ENCODE data around the gene MTX1. TPM values are rescaled to one million over a fixed set of nuclear protein-coding genes. Genes with fewer than 3 reads are reported as not detected.
"Not testable (repeated sequence)": the region's sequence is repeated elsewhere in the genome, so short reads cannot be mapped to it uniquely, and the experiment has no call there.

The MTX1 gene
- total and polyA plus RNA-seq, 4 donors = 15.8 to 43.1 (median 38.0) TPM

DNA sequence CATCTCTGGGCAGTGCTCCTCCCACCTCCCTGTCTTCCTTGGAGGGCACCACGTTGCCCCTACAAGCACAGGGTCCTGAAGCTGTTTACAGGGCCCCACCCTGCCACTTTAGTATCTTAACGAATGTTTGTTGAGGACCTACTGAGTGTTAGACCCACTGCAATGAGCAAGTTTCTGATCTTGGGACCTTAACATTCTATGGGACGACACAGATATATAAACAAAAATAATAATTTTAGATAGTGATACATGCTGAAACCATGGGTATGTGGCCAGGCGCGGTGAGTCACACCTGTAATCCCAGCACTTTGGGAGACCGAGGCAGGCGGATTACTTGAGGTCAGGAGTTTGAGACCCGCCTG, 36.6 kb downstream of the MTX1 start:
- Histone ChIP-seq H3K27me3 (ENCODE audit: control insufficient read depth, insufficient read depth, low read length) (no peaks in the 10 kb centered on the region), H3K36me3 (ENCODE audit: control insufficient read depth, insufficient read depth, low read length) (peaks cover 33% of the 10 kb centered on the region), H3K27ac (ENCODE audit: low read depth, low read length) (peak overlapping the region; percentile 93), H3K9me3 (ENCODE audit: control insufficient read depth, insufficient read depth, low read length) (no peaks in the 10 kb centered on the region), H3K4me1 (ENCODE audit: control insufficient read depth, insufficient read depth, low read length) (peaks cover 29% of the 10 kb centered on the region), H3K4me3 (ENCODE audit: low read depth, low read length) (peak overlapping the region; percentile 82)
- DNase-seq (ENCODE audit: low read depth in 4 of 6, low spot score in 6 of 6) = no peak
- WGBS (ENCODE audit: insufficient coverage) = 0% methylated on average over 1 of the region's 8 CpGs

DNA sequence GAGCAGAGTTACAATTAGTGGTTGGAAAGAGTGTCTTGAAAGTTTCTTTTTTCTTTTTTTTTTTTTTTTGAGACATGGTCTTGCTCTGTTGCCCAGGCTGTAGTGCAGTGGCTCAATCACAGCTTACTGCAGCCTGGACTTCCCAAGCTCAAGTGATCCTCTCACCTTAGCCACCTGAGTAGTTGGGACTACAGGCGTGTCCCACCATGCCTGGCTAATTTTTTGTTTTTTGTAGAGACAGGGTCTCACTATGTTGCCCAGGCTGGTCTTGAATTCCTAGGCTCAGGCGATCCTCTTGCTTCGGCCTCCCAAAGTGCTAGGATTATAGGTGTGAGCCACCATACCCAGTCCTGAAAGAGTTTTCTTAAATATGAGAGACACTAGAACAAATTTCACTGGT, 38.3 kb downstream of the MTX1 start:
- H3K9me3 ChIP-seq (ENCODE audit: control insufficient read depth, insufficient read depth, low read length); H3K27ac ChIP-seq (ENCODE audit: low read depth, low read length); H3K4me3 ChIP-seq (ENCODE audit: low read depth, low read length); DNase-seq (ENCODE audit: low read depth in 4 of 6, low spot score in 6 of 6); H3K27me3 ChIP-seq (ENCODE audit: control insufficient read depth, insufficient read depth, low read length): not testable (repeated sequence)
- Histone ChIP-seq H3K36me3 (ENCODE audit: control insufficient read depth, insufficient read depth, low read length) (peaks cover 48% of the 10 kb centered on the region), H3K4me1 (ENCODE audit: control insufficient read depth, insufficient read depth, low read length) (peaks cover 37% of the 10 kb centered on the region)
- no CpG with 5 or more reads among the region's 3 CpGs for WGBS (ENCODE audit: insufficient coverage)

DNA sequence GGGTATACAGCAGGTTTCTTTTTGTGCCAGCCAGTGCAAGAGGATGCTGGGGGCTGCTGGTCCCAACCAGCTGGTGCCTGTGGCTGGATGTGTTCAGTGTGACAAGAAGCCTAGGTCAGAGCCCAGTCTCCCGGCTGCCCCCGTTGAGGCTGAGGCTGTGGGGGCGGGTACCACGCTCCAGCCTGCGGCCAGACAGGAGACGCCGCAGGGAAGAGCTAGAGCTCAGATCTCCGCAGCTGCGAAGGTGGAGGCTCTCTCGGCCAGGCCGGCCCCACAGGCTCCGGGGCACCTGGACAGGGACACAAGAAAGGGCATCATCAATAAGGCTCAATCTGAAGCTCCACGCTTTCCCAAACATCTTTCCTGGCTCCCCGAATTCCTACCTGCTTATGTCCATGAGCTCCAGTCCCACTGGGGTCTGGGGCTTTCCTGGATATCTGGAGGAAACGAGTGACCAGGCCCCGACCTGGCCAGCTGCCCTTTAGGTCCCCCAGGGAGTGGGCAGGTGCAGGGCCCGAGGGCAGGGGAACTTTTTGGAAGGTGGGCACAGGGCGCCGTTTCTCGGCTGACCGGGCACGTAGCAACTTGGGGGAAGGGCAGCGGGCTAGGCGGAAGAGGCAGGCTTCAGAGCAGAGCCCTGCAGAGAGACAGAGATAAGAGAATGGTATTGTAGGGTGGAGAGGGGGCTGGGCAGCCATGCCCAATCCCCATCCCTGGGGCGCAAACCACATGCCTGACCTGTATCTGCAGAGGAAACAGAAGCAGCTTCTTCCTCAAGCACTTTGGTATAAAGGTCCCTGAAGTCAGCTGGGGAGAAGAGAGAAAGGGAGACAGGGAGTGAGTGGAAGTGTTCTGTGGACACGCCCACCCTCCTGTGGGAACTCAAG, 39.4 kb downstream of the MTX1 start:
- DNase-seq (ENCODE audit: low read depth in 4 of 6, low spot score in 6 of 6) = no peak
- H3K27ac ChIP-seq (ENCODE audit: low read depth, low read length) = no peak overlapping the region
- WGBS (ENCODE audit: insufficient coverage) = 91% methylated on average over 24 of the region's 26 CpGs
- no peaks in the 10 kb centered on the region for H3K27me3 ChIP-seq (ENCODE audit: control insufficient read depth, insufficient read depth, low read length)
- H3K36me3 ChIP-seq (ENCODE audit: control insufficient read depth, insufficient read depth, low read length) = peaks cover 52% of the 10 kb centered on the region
- no peaks in the 10 kb centered on the region for H3K9me3 ChIP-seq (ENCODE audit: control insufficient read depth, insufficient read depth, low read length)
- peaks cover 38% of the 10 kb centered on the region for H3K4me1 ChIP-seq (ENCODE audit: control insufficient read depth, insufficient read depth, low read length)
- H3K4me3 ChIP-seq (ENCODE audit: low read depth, low read length) = no peak overlapping the region

DNA sequence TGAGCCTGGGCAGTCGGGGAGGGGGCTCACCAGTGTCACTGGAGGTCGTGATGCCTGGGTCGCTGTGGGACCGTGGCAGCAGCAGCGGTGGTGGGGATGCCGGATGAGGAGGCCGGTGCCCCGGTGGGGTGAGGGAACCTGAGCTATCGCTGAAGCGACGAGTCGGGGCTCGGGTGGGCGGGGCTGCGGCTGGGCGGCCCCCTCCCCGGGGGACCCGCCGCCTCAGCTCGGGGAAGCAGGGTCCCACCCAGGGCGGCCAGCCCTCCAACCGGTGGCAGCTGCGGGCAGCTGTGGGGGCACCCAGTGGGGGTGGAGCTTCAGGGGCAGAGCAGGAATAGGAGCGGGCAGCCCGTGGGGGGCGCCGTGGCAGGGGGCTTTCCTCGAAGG, 41.7 kb downstream of the MTX1 start:
- H3K36me3 ChIP-seq (ENCODE audit: control insufficient read depth, insufficient read depth, low read length) = peaks cover 58% of the 10 kb centered on the region
- peaks cover 45% of the 10 kb centered on the region for H3K4me1 ChIP-seq (ENCODE audit: control insufficient read depth, insufficient read depth, low read length)
- H3K27ac ChIP-seq (ENCODE audit: low read depth, low read length) = no peak overlapping the region
- peak overlapping the region; percentile 50 for H3K4me3 ChIP-seq (ENCODE audit: low read depth, low read length)
- WGBS (ENCODE audit: insufficient coverage) = 30% methylated on average over 24 of the region's 28 CpGs
- no peaks in the 10 kb centered on the region for H3K9me3 ChIP-seq (ENCODE audit: control insufficient read depth, insufficient read depth, low read length)
- no peak for DNase-seq (ENCODE audit: low read depth in 4 of 6, low spot score in 6 of 6)
- H3K27me3 ChIP-seq (ENCODE audit: control insufficient read depth, insufficient read depth, low read length) = no peaks in the 10 kb centered on the region

DNA sequence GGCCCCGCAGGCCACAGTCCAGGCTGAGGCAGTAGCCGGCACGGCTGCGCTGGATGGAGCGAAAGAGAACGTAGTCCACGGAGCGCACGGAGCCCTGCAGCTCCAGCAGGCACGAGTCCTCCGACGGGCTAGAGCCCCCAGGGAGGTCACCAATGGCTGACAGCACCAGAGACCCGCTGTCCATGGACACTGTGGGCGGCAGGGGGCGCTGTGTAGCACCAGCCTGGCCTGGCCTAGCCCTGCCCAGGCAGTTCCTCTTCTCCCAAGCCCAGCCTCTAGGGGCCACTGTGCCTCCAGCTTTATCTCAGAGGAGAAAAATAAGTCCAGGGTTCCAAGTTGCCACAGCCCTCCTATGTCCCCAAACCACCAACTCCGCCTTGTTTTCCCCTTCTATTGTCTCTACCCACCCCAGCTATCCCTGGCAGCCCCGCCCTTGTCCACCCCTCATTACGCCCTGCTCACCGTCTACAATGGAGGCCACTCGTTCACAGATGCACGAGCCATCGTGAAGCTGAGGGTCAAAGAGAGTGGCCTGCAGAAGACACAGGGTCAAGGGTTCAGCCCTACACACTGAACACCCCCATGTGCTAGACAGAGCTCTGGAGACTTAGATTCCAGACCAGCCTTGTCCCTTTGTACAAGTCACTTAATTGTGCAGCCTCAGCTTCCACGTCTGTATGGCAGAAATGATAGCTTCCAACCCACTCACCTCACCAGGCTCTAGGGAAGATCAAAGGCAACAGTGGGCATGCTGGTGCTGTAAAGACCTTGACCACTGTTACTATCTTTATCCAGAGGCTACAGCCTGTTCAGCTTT, 42.3 kb downstream of the MTX1 start:
- Histone ChIP-seq H3K9me3 (ENCODE audit: control insufficient read depth, insufficient read depth, low read length) (no peaks in the 10 kb centered on the region), H3K36me3 (ENCODE audit: control insufficient read depth, insufficient read depth, low read length) (peaks cover 61% of the 10 kb centered on the region), H3K4me3 (ENCODE audit: low read depth, low read length) (peak overlapping the region; percentile 50), H3K27me3 (ENCODE audit: control insufficient read depth, insufficient read depth, low read length) (no peaks in the 10 kb centered on the region), H3K27ac (ENCODE audit: low read depth, low read length) (no peak overlapping the region), H3K4me1 (ENCODE audit: control insufficient read depth, insufficient read depth, low read length) (peaks cover 49% of the 10 kb centered on the region)
- 15% methylated on average over 23 of the region's 23 CpGs for WGBS (ENCODE audit: insufficient coverage)
- DNase-seq (ENCODE audit: low read depth in 4 of 6, low spot score in 6 of 6) = peak in 3 of 6 donors; percentile 86 to 97 (median 96)

DNA sequence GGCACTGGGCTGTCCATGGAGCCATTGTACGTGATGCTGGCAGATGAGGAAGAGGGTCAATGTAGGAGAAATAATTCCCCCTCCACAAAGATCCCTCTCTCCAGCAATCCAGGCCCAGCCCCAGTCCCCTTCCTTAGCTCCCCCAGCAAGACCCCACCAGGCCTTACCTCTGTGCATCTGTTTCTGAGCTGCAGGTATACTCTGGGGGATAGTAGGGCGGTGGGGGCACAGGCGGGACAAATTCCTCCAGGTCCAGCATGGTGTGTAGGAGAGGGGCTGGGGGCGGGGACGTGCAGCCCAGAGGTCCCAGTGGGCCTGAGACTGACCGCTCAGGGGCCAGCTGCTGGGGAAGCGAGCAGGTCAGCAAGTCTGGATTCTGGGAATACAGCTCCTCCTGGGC, 43.1 kb downstream of the MTX1 start:
- no peak overlapping the region for H3K27ac ChIP-seq (ENCODE audit: low read depth, low read length)
- no peaks in the 10 kb centered on the region for H3K9me3 ChIP-seq (ENCODE audit: control insufficient read depth, insufficient read depth, low read length)
- DNase-seq (ENCODE audit: low read depth in 4 of 6, low spot score in 6 of 6) = no peak
- 85% methylated on average over 4 of the region's 7 CpGs for WGBS (ENCODE audit: insufficient coverage)
- no peaks in the 10 kb centered on the region for H3K27me3 ChIP-seq (ENCODE audit: control insufficient read depth, insufficient read depth, low read length)
- H3K4me1 ChIP-seq (ENCODE audit: control insufficient read depth, insufficient read depth, low read length) = peaks cover 56% of the 10 kb centered on the region
- H3K4me3 ChIP-seq (ENCODE audit: low read depth, low read length) = no peak overlapping the region
- H3K36me3 ChIP-seq (ENCODE audit: control insufficient read depth, insufficient read depth, low read length) = peaks cover 69% of the 10 kb centered on the region

DNA sequence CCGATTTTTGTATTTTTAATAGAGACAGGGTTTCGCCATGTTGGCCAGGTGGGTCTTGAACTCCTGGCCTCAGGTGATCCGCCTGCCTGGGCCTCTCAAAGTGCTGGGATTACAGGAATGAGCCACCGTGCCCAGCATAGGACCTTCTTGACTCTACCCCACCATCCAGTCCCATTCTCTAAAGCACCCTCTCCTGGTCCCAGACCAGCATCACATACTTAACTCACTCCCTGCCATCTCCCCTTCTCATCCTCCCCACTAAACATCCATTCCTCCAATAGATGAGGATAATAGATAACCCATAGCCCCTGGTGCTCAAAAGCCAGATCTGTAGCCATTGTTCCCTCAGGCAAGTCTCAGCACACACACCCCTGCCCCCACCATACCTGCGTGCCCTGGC, 44.7 kb downstream of the MTX1 start:
- Histone ChIP-seq H3K27me3 (ENCODE audit: control insufficient read depth, insufficient read depth, low read length) (no peaks in the 10 kb centered on the region), H3K27ac (ENCODE audit: low read depth, low read length) (peak overlapping the region; percentile 98), H3K4me3 (ENCODE audit: low read depth, low read length) (no peak overlapping the region), H3K9me3 (ENCODE audit: control insufficient read depth, insufficient read depth, low read length) (no peaks in the 10 kb centered on the region), H3K36me3 (ENCODE audit: control insufficient read depth, insufficient read depth, low read length) (peaks cover 64% of the 10 kb centered on the region), H3K4me1 (ENCODE audit: control insufficient read depth, insufficient read depth, low read length) (peaks cover 56% of the 10 kb centered on the region)
- WGBS (ENCODE audit: insufficient coverage) = 75% methylated on average over 5 of the region's 5 CpGs
- no peak for DNase-seq (ENCODE audit: low read depth in 4 of 6, low spot score in 6 of 6)

DNA sequence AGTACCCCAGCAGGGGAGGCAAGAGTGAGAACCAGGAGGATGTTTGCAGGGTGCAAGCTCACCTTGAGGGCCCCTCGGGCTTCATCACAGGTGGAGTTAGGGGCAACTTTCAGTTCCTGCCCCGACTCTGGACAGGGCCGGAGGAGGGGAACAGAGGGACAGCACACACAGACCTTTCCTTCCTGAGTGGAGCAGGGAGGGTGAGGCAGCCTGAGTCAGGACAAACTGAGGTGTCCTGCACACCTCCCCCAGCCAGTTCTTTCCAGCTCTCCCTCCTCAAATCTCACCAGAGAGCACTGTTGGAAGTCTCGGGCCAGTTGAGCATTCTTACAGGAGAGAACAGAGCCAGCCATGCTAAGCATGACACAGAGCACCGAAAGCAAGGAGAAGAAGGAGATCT, 45.3 kb downstream of the MTX1 start:
- Histone ChIP-seq H3K4me1 (ENCODE audit: control insufficient read depth, insufficient read depth, low read length) (peaks cover 56% of the 10 kb centered on the region), H3K4me3 (ENCODE audit: low read depth, low read length) (peak overlapping the region; percentile 81), H3K36me3 (ENCODE audit: control insufficient read depth, insufficient read depth, low read length) (peaks cover 64% of the 10 kb centered on the region), H3K9me3 (ENCODE audit: control insufficient read depth, insufficient read depth, low read length) (no peaks in the 10 kb centered on the region), H3K27me3 (ENCODE audit: control insufficient read depth, insufficient read depth, low read length) (no peaks in the 10 kb centered on the region), H3K27ac (ENCODE audit: low read depth, low read length) (peak overlapping the region; percentile 98)
- DNase-seq (ENCODE audit: low read depth in 4 of 6, low spot score in 6 of 6) = no peak
- WGBS (ENCODE audit: insufficient coverage) = 60% methylated on average over 3 of the region's 5 CpGs

DNA sequence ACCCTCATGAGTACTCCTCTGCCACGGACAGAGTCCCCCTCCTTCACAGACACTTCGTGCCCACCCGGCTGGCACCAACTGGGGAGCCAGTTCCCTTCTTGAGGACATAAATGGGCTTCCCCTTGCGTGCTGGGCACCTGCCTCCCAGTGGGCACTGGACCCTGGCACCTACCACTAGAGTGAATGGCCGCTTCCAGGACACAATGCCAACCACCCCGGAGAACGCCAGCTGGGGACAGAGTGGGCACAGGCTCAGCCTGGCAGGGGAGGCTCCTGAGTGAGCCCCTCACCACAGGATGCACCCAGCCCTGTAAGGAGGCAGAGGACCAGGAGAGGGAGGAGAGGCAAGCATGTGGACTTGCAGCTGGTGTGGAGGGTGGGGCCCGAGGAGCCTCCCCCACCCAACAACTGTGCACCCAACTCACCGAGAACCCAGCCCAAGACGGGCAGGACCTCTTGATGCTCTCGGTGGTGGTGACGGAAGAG, 45.8 kb downstream of the MTX1 start:
- peak overlapping the region; percentile 81 for H3K4me3 ChIP-seq (ENCODE audit: low read depth, low read length)
- H3K9me3 ChIP-seq (ENCODE audit: control insufficient read depth, insufficient read depth, low read length) = no peaks in the 10 kb centered on the region
- H3K4me1 ChIP-seq (ENCODE audit: control insufficient read depth, insufficient read depth, low read length) = peaks cover 56% of the 10 kb centered on the region
- H3K36me3 ChIP-seq (ENCODE audit: control insufficient read depth, insufficient read depth, low read length) = peaks cover 64% of the 10 kb centered on the region
- WGBS (ENCODE audit: insufficient coverage) = 11% methylated on average over 11 of the region's 12 CpGs
- no peaks in the 10 kb centered on the region for H3K27me3 ChIP-seq (ENCODE audit: control insufficient read depth, insufficient read depth, low read length)
- DNase-seq (ENCODE audit: low read depth in 4 of 6, low spot score in 6 of 6) = peak in 1 of 6 donors; percentile 47
- H3K27ac ChIP-seq (ENCODE audit: low read depth, low read length) = peak overlapping the region; percentile 98
